SJCRH30 (cell line): ENCODE data around the gene KRTAP10-10. TPM values are rescaled to one million over a fixed set of nuclear protein-coding genes. Genes with fewer than 3 reads are reported as not detected.
"Not testable (repeated sequence)": the region's sequence is repeated elsewhere in the genome, so short reads cannot be mapped to it uniquely, and the experiment has no call there.

Experiments used
- DNase-seq, 2 experiments: peaks; one replicate each; pipeline ENCODE4 v3.0.0-alpha.2; 2015 to 2020
- H3K27ac ChIP-seq: fragments of 250-450 bp; sonication (Bioruptor Pico); 2 replicates; pipeline ENCODE4 v1.5.1; 2020; ENCODE audit warnings: mild to moderate bottlenecking, moderate library complexity
- H3K27me3 ChIP-seq: fragments of 250-450 bp; sonication (Bioruptor Pico); 2 replicates; pipeline ENCODE4 v1.5.1; 2020; ENCODE audit warnings: mild to moderate bottlenecking, moderate library complexity
- H3K36me3 ChIP-seq: fragments of 250-450 bp; sonication (Bioruptor Pico); 2 replicates; pipeline ENCODE4 v1.5.1; 2020; ENCODE audit warnings: mild to moderate bottlenecking, moderate library complexity
- H3K4me1 ChIP-seq: fragments of 250-450 bp; sonication (Bioruptor Pico); 2 replicates; pipeline ENCODE4 v1.5.1; 2020; ENCODE audit warnings: mild to moderate bottlenecking, moderate library complexity
- H3K4me3 ChIP-seq: fragments of 250-450 bp; sonication (Bioruptor Pico); 2 replicates; pipeline ENCODE4 v1.5.1; 2020; ENCODE audit warnings: mild to moderate bottlenecking, moderate library complexity
- H3K9me3 ChIP-seq: fragments of 250-450 bp; sonication (Bioruptor Pico); replicated peaks from 2 replicates; pipeline ENCODE4 v1.5.1; 2020; ENCODE audit warnings: mild to moderate bottlenecking, moderate library complexity
- total RNA-seq: library from RNA; depleted of rRNA; stranded (reverse); fragments of >200 nt; shearing (Covaris generic); gene quantifications from 2 replicates; pipeline ENCODE4 v1.2.3, GENCODE V29; 2014

Gene KRTAP10-10
- total RNA-seq, 1 experiment from 2014 or later, result not detected

GRCh38 chr21:44627181-44627822 is 9.9 kb upstream of the KRTAP10-10 start:
- not testable (repeated sequence) for H3K36me3 ChIP-seq, H3K9me3 ChIP-seq, H3K27me3 ChIP-seq, H3K27ac ChIP-seq, DNase-seq, H3K4me1 ChIP-seq, H3K4me3 ChIP-seq

- not testable (repeated sequence) for DNase-seq
Measured at GRCh38 chr21:44627831-44628233, 9.3 kb upstream of the KRTAP10-10 start.

GRCh38 chr21:44628707-44629391 is 8.3 kb upstream of the KRTAP10-10 start:
- Histone ChIP-seq H3K27me3 (no peaks in the 10 kb centered on the region), H3K36me3 (no peaks in the 10 kb centered on the region), H3K27ac (no peak overlapping the region), H3K9me3 (peaks cover 3% of the 10 kb centered on the region; the same call in 1 of the 2 replicates), H3K4me3 (no peak overlapping the region), H3K4me1 (no peaks in the 10 kb centered on the region)
- no peak for DNase-seq

More at GRCh38 chr21:44627831-44628233, 9.3 kb upstream of the KRTAP10-10 start:
- not testable (repeated sequence) for H3K9me3 ChIP-seq, H3K4me1 ChIP-seq, H3K27ac ChIP-seq, H3K36me3 ChIP-seq, H3K27me3 ChIP-seq, H3K4me3 ChIP-seq

DNA sequence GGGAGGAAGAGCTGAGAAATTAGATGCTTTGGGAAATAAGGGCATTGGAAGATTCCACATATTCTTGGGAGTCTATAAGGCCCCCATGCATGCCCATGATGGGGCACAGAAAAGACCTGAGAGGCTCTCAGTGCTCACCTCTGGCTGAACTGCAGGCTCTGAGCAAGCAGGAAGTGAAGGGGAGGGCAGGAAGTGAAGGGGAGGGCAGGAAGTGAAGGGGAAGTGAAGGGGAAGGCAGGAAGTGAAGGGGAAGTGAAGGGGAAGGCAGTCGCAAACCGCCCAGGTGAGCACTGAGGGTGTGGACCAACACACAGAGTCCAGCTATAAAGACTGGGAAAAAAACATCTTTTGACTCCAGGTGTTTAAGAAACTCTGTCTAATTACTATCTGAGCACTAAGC is 6.7 kb upstream of the KRTAP10-10 start:
- Histone ChIP-seq H3K4me1 (no peaks in the 10 kb centered on the region), H3K36me3 (no peaks in the 10 kb centered on the region), H3K27me3 (no peaks in the 10 kb centered on the region), H3K27ac (no peak overlapping the region), H3K4me3 (no peak overlapping the region), H3K9me3 (no peaks in the 10 kb centered on the region; the same call in 1 of the 2 replicates)
- DNase-seq, result no peak

DNA sequence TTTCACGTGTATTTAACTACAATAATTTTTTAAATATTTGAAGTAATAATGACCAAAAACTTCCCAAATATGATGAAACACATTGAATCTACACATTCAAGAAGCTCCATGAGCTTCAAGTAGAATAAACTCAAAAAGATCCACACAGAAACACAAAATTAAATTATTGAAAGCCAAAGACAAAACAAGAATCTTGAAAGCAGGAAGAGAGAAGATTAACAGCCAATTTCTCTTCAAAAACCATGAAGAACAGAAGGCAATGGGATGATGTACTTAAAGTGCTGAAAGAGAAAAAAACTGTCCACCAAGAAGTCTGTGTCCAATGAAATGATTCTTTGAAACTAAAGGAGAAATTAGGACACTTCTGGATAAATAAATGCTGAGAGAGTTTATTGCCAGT is 5.1 kb upstream of the KRTAP10-10 start:
- no peak overlapping the region for H3K27ac ChIP-seq
- H3K27me3 ChIP-seq, result no peaks in the 10 kb centered on the region
- H3K4me3 ChIP-seq, result no peak overlapping the region
- H3K36me3 ChIP-seq, result no peaks in the 10 kb centered on the region
- no peaks in the 10 kb centered on the region for H3K4me1 ChIP-seq
- H3K9me3 ChIP-seq, result no peaks in the 10 kb centered on the region; the same call in 1 of the 2 replicates
- DNase-seq, result no peak

GRCh38 chr21:44636209-44637017 is 743 bp upstream of the KRTAP10-10 start:
- Histone ChIP-seq H3K4me3 (no peak overlapping the region), H3K27me3 (no peaks in the 10 kb centered on the region), H3K36me3 (no peaks in the 10 kb centered on the region), H3K9me3 (no peaks in the 10 kb centered on the region; the same call in 1 of the 2 replicates), H3K4me1 (no peaks in the 10 kb centered on the region), H3K27ac (no peak overlapping the region)
- DNase-seq, result no peak

GRCh38 chr21:44637851-44638348 is 744 bp downstream of the KRTAP10-10 start:
- DNase-seq, H3K4me1 ChIP-seq, H3K9me3 ChIP-seq, H3K27ac ChIP-seq, H3K27me3 ChIP-seq, H3K4me3 ChIP-seq, H3K36me3 ChIP-seq: not testable (repeated sequence)

DNA sequence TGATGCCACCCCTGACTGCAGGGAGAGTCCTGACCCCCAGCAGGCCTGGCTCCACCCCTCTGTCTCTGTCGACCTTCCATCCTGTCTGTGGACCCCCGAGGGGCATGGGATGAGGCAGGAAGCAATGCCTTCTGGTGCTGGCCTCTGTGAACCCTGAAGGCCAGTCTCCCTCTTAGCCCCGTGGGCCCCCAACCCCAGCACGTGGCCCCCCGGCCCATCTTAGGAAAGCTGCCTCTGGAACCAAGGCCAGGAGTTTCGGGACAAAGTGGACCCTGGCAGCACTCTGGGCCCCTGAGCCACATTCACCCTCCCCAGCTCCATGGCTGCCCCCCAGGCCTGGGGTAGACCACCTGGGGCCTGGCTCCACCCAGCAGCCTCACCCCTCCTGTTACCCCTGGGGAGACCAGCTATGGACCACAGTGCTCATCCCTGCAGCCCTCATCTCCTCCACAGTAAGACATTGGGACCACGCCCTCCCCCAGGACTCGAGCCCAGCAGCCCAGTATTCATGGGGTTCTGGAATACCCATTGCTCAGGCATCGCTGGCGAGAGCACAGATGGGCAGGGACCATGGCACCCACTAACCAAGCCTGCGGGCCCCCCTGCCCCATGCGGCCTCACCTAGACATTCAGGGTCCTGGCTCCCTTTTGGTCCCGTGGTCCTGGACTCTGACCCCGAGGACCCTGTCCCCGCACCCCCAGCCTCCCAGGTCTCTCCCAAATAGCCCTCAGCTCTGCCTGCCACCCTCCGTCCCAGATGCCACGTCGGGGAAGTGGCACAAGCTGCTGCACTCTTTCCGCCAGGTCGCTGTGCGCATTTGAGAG is 1.6 kb downstream of the KRTAP10-10 start:
- H3K36me3 ChIP-seq, H3K27me3 ChIP-seq, DNase-seq, H3K27ac ChIP-seq, H3K4me1 ChIP-seq, H3K9me3 ChIP-seq, H3K4me3 ChIP-seq: not testable (repeated sequence)

GRCh38 chr21:44639331-44639655 is 2.1 kb downstream of the KRTAP10-10 start:
- H3K36me3 ChIP-seq, result no peaks in the 10 kb centered on the region
- H3K4me1 ChIP-seq, result no peaks in the 10 kb centered on the region
- no peak for DNase-seq
- H3K27me3 ChIP-seq, result no peaks in the 10 kb centered on the region
- H3K9me3 ChIP-seq, result no peaks in the 10 kb centered on the region; the same call in none of the 2 replicates
- no peak overlapping the region for H3K27ac ChIP-seq
- H3K4me3 ChIP-seq, result no peak overlapping the region

DNA sequence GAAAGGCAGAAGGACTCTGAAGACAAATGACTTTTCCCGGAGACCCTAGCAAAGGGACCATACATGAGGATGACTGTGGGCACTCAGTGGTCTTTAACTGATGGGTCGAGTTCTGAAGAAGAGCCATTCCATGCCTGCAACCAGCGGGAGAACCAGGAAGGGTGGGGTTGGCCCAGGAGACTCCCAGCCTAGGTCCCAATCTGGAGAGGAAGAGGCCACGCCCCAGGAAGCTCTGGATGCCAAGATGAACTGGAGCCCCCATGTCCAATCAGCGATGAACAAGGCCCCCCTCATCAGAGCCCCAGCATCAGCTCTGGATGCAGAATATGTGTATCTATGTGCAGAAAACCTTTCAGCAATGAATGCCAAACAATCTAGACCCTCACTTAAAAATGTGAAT is 3.6 kb downstream of the KRTAP10-10 start:
- H3K27ac ChIP-seq, result no peak overlapping the region
- no peak for DNase-seq
- no peaks in the 10 kb centered on the region for H3K4me1 ChIP-seq
- H3K4me3 ChIP-seq, result no peak overlapping the region
- H3K27me3 ChIP-seq, result no peaks in the 10 kb centered on the region
- no peaks in the 10 kb centered on the region; the same call in 1 of the 2 replicates for H3K9me3 ChIP-seq
- no peaks in the 10 kb centered on the region for H3K36me3 ChIP-seq

- no peak for DNase-seq
- no peaks in the 10 kb centered on the region; the same call in 1 of the 2 replicates for H3K9me3 ChIP-seq
- H3K27me3 ChIP-seq, result no peaks in the 10 kb centered on the region
Measured at GRCh38 chr21:44643741-44644310, 6.7 kb downstream of the KRTAP10-10 start.

GRCh38 chr21:44644878-44645277 is 7.7 kb downstream of the KRTAP10-10 start:
- no peaks in the 10 kb centered on the region for H3K27me3 ChIP-seq
- no peak for DNase-seq

More at GRCh38 chr21:44643741-44644310, 6.7 kb downstream of the KRTAP10-10 start:
- no peak overlapping the region for H3K27ac ChIP-seq
- H3K4me3 ChIP-seq, result no peak overlapping the region
- peaks cover 17% of the 10 kb centered on the region for H3K4me1 ChIP-seq
- H3K36me3 ChIP-seq, result no peaks in the 10 kb centered on the region

GRCh38 chr21:44646366-44647221 is 9.4 kb downstream of the KRTAP10-10 start, which contains the start of gene KRTAP10-11:
KRTAP10-11 (plus strand) TSS chr21:44646414; CDS start chr21:44646459, 45 bp downstream.
- peaks cover 19% of the 10 kb centered on the region for H3K4me1 ChIP-seq
- H3K27me3 ChIP-seq, H3K36me3 ChIP-seq, DNase-seq, H3K4me3 ChIP-seq, H3K9me3 ChIP-seq, H3K27ac ChIP-seq: not testable (repeated sequence)

More at GRCh38 chr21:44644878-44645277, 7.7 kb downstream of the KRTAP10-10 start:
- Histone ChIP-seq H3K9me3 (no peaks in the 10 kb centered on the region; the same call in 1 of the 2 replicates), H3K4me1 (peaks cover 19% of the 10 kb centered on the region), H3K4me3 (no peak overlapping the region), H3K36me3 (no peaks in the 10 kb centered on the region), H3K27ac (no peak overlapping the region)
